GM18858 (cell line): ENCODE results near the gene CHST13.
"Not testable (repeated sequence)": the region's sequence is repeated elsewhere in the genome, so short reads cannot be mapped to it uniquely, and the experiment has no call there.

ENCODE experiments used
- ATAC-seq: cut with Tn5 transposase; IDR thresholded peaks from one replicate; pipeline ENCODE4 v1.9.1; 2021; ENCODE audit not compliant: unreplicated experiment

CHST13 gene

GRCh38 chr3:126580746-126581145 is 56.8 kb downstream of the CHST13 start:
- no peak for ATAC-seq

GRCh38 chr3:126581569-126581968 is 57.6 kb downstream of the CHST13 start:
- no peak for ATAC-seq

GRCh38 chr3:126582311-126582710 is 58.4 kb downstream of the CHST13 start:
- no peak for ATAC-seq

GRCh38 chr3:126591515-126591914 is 67.6 kb downstream of the CHST13 start:
- ATAC-seq, result not testable (repeated sequence)
